Measurements from ENCODE around the gene CHURC1. TPM values are rescaled to one million over a fixed set of nuclear protein-coding genes. Genes with fewer than 3 reads are reported as not detected.

Gene CHURC1
- total RNA-seq, 2 experiments from 2014 or later, result 50.1 to 54.0 TPM

DNA sequence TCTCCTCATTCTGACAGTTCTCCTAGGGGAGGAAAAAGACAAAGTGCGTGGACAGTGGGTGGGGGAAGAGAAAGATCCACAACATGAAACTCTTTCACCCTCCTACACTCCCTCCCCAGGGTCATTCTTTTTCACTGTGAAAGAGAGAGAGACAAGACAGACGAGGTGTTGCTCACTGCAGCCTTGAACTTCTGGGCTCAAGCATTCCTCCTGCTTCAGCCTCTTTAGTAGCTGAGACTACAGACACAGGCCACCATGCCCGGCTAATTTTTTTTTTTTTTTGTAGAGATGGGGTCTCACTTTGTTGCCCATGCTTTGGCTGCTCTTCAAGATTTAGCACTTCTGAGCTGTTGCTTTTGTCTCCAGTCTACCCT lies 25.5 kb downstream of the CHURC1 start:
- POLR2A ChIA-PET, result no interaction called here

DNA sequence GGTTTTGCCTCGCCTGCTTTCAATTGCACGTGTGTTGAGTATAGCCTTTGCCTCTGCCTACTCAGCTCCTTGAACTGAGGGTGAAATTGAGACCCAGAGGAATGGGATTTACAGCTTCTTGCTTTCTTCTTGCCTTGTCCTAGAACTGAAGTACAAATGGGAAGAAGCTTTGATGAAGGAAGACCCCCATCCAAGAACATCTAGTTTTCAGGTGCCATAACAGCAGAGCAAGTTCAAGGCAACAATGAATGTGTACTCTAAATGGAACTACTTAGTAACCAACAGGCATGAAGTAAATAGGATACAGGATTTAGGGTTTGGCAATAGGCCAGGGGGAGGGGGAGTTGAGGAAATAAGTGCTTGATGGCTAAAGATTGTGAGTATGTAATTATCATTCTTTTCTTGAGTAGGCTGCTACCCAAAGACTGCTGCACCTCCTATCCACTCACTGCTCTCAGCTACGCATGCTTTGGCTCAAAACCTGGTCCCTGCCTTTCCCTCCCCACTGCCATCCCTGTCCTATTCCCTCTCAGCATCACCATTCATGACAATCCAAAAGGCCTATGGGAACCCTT lies 26.2 kb downstream of the CHURC1 start:
- no peak overlapping the region for H3K27ac ChIP-seq (ENCODE audit: low read depth in 1 of 2, low read length in 2 of 2)
- peak overlapping the region; percentile 74 for H3K27ac Mint-ChIP-seq
- H3K4me1 Mint-ChIP-seq (ENCODE audit: low read depth), result peaks cover 90% of the 10 kb centered on the region
- peaks cover 97% of the 10 kb centered on the region for H3K36me3 Mint-ChIP-seq (ENCODE audit: low read depth)
- intact Hi-C loops (cut with DNase I, micrococcal nuclease), result no loop called here
- H3K4me3 ChIP-seq (ENCODE audit: low read length), result no peak overlapping the region
- POLR2A ChIA-PET, result no interaction called here
- DNase-seq (no peak), ATAC-seq (ENCODE audit: poor library complexity) (no peak)
- no peak overlapping the region for H3K4me3 Mint-ChIP-seq
- H3K27me3 ChIP-seq (ENCODE audit: control insufficient read depth in 1 of 2, insufficient read depth in 2 of 2, low read length in 2 of 2), result no peaks in the 10 kb centered on the region
- CTCF ChIA-PET, result interaction anchor here (0.9 kb wide), 1 partner anchor 46 kb away, joined by 3 read pairs; the partner anchor contains the start of gene FNTB
- H3K9me3 Mint-ChIP-seq, result no peaks in the 10 kb centered on the region
- H3K27me3 Mint-ChIP-seq, result no peaks in the 10 kb centered on the region
- H3K4me1 ChIP-seq (ENCODE audit: insufficient read depth, low read length), result peaks cover 21% of the 10 kb centered on the region
- TF ChIP-seq, protein P1, sequence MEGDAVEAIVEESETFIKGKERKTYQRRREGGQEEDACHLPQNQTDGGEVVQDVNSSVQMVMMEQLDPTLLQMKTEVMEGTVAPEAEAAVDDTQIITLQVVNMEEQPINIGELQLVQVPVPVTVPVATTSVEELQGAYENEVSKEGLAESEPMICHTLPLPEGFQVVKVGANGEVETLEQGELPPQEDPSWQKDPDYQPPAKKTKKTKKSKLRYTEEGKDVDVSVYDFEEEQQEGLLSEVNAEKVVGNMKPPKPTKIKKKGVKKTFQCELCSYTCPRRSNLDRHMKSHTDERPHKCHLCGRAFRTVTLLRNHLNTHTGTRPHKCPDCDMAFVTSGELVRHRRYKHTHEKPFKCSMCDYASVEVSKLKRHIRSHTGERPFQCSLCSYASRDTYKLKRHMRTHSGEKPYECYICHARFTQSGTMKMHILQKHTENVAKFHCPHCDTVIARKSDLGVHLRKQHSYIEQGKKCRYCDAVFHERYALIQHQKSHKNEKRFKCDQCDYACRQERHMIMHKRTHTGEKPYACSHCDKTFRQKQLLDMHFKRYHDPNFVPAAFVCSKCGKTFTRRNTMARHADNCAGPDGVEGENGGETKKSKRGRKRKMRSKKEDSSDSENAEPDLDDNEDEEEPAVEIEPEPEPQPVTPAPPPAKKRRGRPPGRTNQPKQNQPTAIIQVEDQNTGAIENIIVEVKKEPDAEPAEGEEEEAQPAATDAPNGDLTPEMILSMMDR (IDR thresholded peaks at IDR 0.05), result no peak
- H3K9me3 ChIP-seq (ENCODE audit: control insufficient read depth in 1 of 2, insufficient read depth in 1 of 2, low read length in 2 of 2), result no peaks in the 10 kb centered on the region
- H3K36me3 ChIP-seq (ENCODE audit: insufficient read depth, low read length), result peaks cover 65% of the 10 kb centered on the region

More for the DNA sequence above, 25.5 kb downstream of the CHURC1 start:
- ATAC-seq (ENCODE audit: poor library complexity) (no peak), DNase-seq (no peak)
- CTCF ChIA-PET, result interaction anchor here (0.9 kb wide), 1 partner anchor 47 kb away, joined by 3 read pairs; the partner anchor contains the start of gene FNTB
- Mint-ChIP-seq H3K9me3 (no peaks in the 10 kb centered on the region), H3K36me3 (ENCODE audit: low read depth) (peaks cover 97% of the 10 kb centered on the region), H3K27me3 (no peaks in the 10 kb centered on the region), H3K27ac (peak overlapping the region; percentile 74), H3K4me3 (no peak overlapping the region), H3K4me1 (ENCODE audit: low read depth) (peaks cover 90% of the 10 kb centered on the region)
- no peaks in the 10 kb centered on the region for H3K9me3 ChIP-seq (ENCODE audit: control insufficient read depth in 1 of 2, insufficient read depth in 1 of 2, low read length in 2 of 2)
- intact Hi-C loops (cut with DNase I, micrococcal nuclease), result no loop called here
- H3K27me3 ChIP-seq (ENCODE audit: control insufficient read depth in 1 of 2, insufficient read depth in 2 of 2, low read length in 2 of 2), result no peaks in the 10 kb centered on the region
- peaks cover 62% of the 10 kb centered on the region for H3K36me3 ChIP-seq (ENCODE audit: insufficient read depth, low read length)
- H3K4me1 ChIP-seq (ENCODE audit: insufficient read depth, low read length), result peaks cover 21% of the 10 kb centered on the region
- TF ChIP-seq, protein P1 (IDR thresholded peaks at IDR 0.05), result no peak
- H3K4me3 ChIP-seq (ENCODE audit: low read length), result no peak overlapping the region
- H3K27ac ChIP-seq (ENCODE audit: low read depth in 1 of 2, low read length in 2 of 2), result no peak overlapping the region

DNA sequence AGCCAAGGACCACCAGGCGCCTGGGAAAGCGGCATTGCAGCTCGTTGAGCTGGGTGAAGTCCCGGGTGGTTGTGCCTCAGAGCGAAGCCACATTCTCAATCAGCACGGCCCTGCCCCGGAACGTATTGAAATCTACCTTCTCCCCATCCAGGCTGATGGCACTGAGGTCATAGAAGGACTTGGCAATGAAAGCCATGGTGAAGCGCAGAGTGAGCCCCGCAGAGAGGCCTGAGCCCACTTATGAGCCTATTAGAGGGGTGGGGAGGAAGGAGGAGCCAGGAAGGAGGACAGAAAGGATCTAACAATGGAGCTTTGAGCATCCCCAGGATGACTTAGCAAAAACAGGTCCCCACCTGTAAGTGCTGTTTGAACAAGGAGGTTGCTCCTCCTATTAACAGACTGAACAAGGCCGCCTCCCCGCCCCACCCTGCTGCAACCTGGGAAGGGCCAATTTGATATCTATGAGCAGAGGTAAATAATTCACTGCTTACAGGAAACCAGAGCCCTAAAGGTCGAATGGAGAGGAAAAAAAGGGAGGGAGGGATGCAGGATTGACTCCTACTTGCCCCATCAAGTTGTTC lies 28.4 kb downstream of the CHURC1 start, which contains the start of gene GPX2:
Gene GPX2 (minus strand): TSS at position 215 of the 581 bp plus-strand sequence. CDS start 19 bp downstream, at position 196.
- DNase-seq (no peak), ATAC-seq (ENCODE audit: poor library complexity) (no peak)
- Mint-ChIP-seq H3K9me3 (no peaks in the 10 kb centered on the region), H3K36me3 (ENCODE audit: low read depth) (peaks cover 97% of the 10 kb centered on the region), H3K4me1 (ENCODE audit: low read depth) (peaks cover 89% of the 10 kb centered on the region), H3K27ac (peak within 1 kb of the TSS; percentile 74), H3K4me3 (no peak within 1 kb of the TSS), H3K27me3 (no peaks in the 10 kb centered on the region)
- no peaks in the 10 kb centered on the region for H3K9me3 ChIP-seq (ENCODE audit: control insufficient read depth in 1 of 2, insufficient read depth in 1 of 2, low read length in 2 of 2)
- H3K27ac ChIP-seq (ENCODE audit: low read depth in 1 of 2, low read length in 2 of 2), result peak within 1 kb of the TSS in 1 of 2 donors; percentile 22
- H3K4me1 ChIP-seq (ENCODE audit: insufficient read depth, low read length), result peaks cover 30% of the 10 kb centered on the region
- H3K27me3 ChIP-seq (ENCODE audit: control insufficient read depth in 1 of 2, insufficient read depth in 2 of 2, low read length in 2 of 2), result no peaks in the 10 kb centered on the region
- intact Hi-C loops (cut with DNase I, micrococcal nuclease), result no loop called here
- H3K4me3 ChIP-seq (ENCODE audit: low read length), result no peak within 1 kb of the TSS
- TF ChIP-seq, protein P1 (IDR thresholded peaks at IDR 0.05), result no peak
- ChIA-PET CTCF (no interaction called here), POLR2A (interaction anchor here (1.0 to 1.7 kb wide), 3 partner anchors 14 to 28 kb away, joined by 3 to 5 read pairs (median 3); partner anchors contain the start of gene CHURC1)
- peaks cover 75% of the 10 kb centered on the region for H3K36me3 ChIP-seq (ENCODE audit: insufficient read depth, low read length)

All from CD4-positive, alpha-beta T cell (primary cell).